ENCODE results near the gene SOCS2. TPM values are rescaled to one million over a fixed set of nuclear protein-coding genes. Genes with fewer than 3 reads are reported as not detected.

The SOCS2 gene
- total RNA-seq, 2 donors from 2014 or later: 14.2 to 23.4 TPM

GRCh38 chr12:93573552-93574223, 1.2 kb downstream of the SOCS2 start:
- DNase-seq: peak; percentile 55
- peak overlapping the region; percentile 93 for H3K27ac ChIP-seq
- peak overlapping the region; percentile 71 for H3K4me3 ChIP-seq
- no peaks in the 10 kb centered on the region for H3K4me1 ChIP-seq
- peak overlapping the region; percentile 86 to 94 for H3K9ac ChIP-seq (ENCODE audit: low read depth in 2 of 2, low read length in 2 of 2)
- TF ChIP-seq, protein P1, sequence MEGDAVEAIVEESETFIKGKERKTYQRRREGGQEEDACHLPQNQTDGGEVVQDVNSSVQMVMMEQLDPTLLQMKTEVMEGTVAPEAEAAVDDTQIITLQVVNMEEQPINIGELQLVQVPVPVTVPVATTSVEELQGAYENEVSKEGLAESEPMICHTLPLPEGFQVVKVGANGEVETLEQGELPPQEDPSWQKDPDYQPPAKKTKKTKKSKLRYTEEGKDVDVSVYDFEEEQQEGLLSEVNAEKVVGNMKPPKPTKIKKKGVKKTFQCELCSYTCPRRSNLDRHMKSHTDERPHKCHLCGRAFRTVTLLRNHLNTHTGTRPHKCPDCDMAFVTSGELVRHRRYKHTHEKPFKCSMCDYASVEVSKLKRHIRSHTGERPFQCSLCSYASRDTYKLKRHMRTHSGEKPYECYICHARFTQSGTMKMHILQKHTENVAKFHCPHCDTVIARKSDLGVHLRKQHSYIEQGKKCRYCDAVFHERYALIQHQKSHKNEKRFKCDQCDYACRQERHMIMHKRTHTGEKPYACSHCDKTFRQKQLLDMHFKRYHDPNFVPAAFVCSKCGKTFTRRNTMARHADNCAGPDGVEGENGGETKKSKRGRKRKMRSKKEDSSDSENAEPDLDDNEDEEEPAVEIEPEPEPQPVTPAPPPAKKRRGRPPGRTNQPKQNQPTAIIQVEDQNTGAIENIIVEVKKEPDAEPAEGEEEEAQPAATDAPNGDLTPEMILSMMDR (IDR thresholded peaks at IDR 0.05): no peak
- H3K36me3 ChIP-seq: no peaks in the 10 kb centered on the region
- H3K9me3 ChIP-seq: no peaks in the 10 kb centered on the region
- no peaks in the 10 kb centered on the region for H3K27me3 ChIP-seq
- intact Hi-C loops (cut with DNase I): loop anchor here (2.0 to 5.0 kb wide), 2 partner anchors 104 to 167 kb away; partner anchors contain the start of gene CRADD

- Histone ChIP-seq H3K4me3 (no peak overlapping the region), H3K27me3 (no peaks in the 10 kb centered on the region), H3K9ac (ENCODE audit: low read depth in 2 of 2, low read length in 2 of 2) (no peak overlapping the region), H3K27ac (no peak overlapping the region), H3K36me3 (no peaks in the 10 kb centered on the region), H3K4me1 (no peaks in the 10 kb centered on the region), H3K9me3 (no peaks in the 10 kb centered on the region)
- intact Hi-C loops (cut with DNase I): no loop called here
- no peak for DNase-seq
- TF ChIP-seq, protein P1 (IDR thresholded peaks at IDR 0.05): no peak
Observed at GRCh38 chr12:93577222-93577621, 4.7 kb downstream of the SOCS2 start.

DNA sequence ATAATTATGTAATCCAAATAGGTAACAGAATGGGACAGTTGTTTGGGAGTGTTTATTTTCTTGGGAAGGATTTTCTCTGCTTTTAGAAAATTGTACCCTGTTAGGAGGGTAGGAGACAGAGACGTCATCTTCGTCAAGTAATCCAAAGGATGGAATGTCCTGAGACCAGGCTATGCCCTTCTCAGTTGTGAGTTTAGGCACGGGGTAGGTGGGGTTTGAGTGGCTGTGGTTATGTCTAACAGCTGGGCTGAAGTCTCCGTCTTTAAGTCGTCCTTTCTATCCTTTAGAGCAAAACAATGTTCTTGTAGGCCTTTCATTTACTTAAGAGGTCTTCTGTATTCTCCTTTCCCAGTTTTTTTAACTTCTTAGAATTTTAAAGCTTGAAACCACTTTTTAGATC, 5.7 kb downstream of the SOCS2 start:
- Histone ChIP-seq H3K9me3 (no peaks in the 10 kb centered on the region), H3K4me1 (no peaks in the 10 kb centered on the region), H3K4me3 (no peak overlapping the region), H3K36me3 (no peaks in the 10 kb centered on the region), H3K9ac (ENCODE audit: low read depth in 2 of 2, low read length in 2 of 2) (no peak overlapping the region), H3K27ac (no peak overlapping the region), H3K27me3 (no peaks in the 10 kb centered on the region)
- intact Hi-C loops (cut with DNase I): no loop called here
- TF ChIP-seq, protein P1 (IDR thresholded peaks at IDR 0.05): no peak
- DNase-seq: no peak

DNA sequence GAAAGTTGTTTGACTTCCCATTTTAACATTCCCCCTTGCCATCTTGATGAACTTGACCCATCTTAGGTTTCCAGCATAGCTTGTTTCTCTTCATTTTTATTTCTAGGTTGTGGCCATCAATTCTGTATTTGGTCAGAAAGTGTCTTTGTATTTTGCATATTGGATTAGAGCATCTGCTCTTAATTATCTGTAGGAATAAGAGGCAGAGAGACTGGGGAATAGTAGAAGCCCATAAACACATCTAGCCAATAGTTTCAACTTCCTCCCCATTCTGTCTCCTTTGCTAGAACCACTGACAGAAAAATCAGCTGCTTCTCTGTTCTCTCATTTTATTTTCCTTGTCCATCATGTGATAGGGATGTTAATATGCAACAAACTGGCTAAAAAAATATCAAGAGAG, 8.2 kb downstream of the SOCS2 start:
- Histone ChIP-seq H3K4me1 (no peaks in the 10 kb centered on the region), H3K27ac (no peak overlapping the region), H3K9ac (ENCODE audit: low read depth in 2 of 2, low read length in 2 of 2) (no peak overlapping the region), H3K36me3 (no peaks in the 10 kb centered on the region), H3K4me3 (no peak overlapping the region), H3K27me3 (no peaks in the 10 kb centered on the region), H3K9me3 (no peaks in the 10 kb centered on the region)
- TF ChIP-seq, protein P1 (IDR thresholded peaks at IDR 0.05): no peak
- no peak for DNase-seq
- intact Hi-C loops (cut with DNase I): no loop called here

DNA sequence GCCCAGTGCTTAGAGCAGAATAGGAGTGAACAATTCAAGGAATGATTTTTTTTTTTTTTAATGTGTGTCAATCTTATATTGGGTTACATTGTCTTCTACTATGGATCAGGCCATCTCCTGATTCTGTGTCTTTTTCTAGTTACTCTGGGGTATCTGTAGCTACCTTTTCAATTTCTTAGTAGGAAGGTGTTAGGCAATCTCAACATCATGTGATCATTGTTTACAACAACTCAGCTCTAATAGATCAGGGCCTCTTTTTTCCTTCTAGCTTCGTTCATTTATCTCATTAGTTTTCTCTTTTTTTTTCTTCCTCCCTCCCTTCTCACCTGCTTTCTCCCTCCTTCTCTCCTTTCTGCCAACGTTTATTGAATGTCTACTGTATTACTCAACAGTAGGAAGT, 8.9 kb downstream of the SOCS2 start:
- Histone ChIP-seq H3K4me3 (no peak overlapping the region), H3K4me1 (no peaks in the 10 kb centered on the region), H3K9me3 (no peaks in the 10 kb centered on the region), H3K27ac (no peak overlapping the region), H3K36me3 (no peaks in the 10 kb centered on the region), H3K27me3 (no peaks in the 10 kb centered on the region), H3K9ac (ENCODE audit: low read depth in 2 of 2, low read length in 2 of 2) (no peak overlapping the region)
- no peak for DNase-seq
- intact Hi-C loops (cut with DNase I): no loop called here
- TF ChIP-seq, protein P1 (IDR thresholded peaks at IDR 0.05): no peak
